NCI-H526 treated with DMSO at 0.1 percent for 48 hours (cell line): ENCODE results near the gene FAM47E.
"Not testable (repeated sequence)": the region's sequence is repeated elsewhere in the genome, so short reads cannot be mapped to it uniquely, and the experiment has no call there.

Experiments
- DNase-seq: peaks from one replicate; lab custom pipeline; 2025; lab: John Stamatoyannopoulos, UW

FAM47E gene

GRCh38 chr4:76226418-76226817 lies 25.1 kb upstream of the FAM47E start:
- DNase-seq, result no peak

GRCh38 chr4:76232681-76233080 lies 18.8 kb upstream of the FAM47E start:
- no peak for DNase-seq

- DNase-seq, result no peak
These were observed 18.4 kb upstream of the FAM47E start for GRCh38 chr4:76233083-76233482.

- DNase-seq, result peak; percentile 5
These were observed 18.0 kb upstream of the FAM47E start for GRCh38 chr4:76233529-76233928.

- no peak for DNase-seq
These were observed 17.4 kb upstream of the FAM47E start for GRCh38 chr4:76233967-76234678.

GRCh38 chr4:76234679-76235044 lies 16.9 kb upstream of the FAM47E start:
- no peak for DNase-seq

GRCh38 chr4:76235407-76235806 lies 16.1 kb upstream of the FAM47E start:
- no peak for DNase-seq

- DNase-seq, result peak; percentile 5
These were observed 15.6 kb upstream of the FAM47E start for GRCh38 chr4:76235915-76236314.

- DNase-seq, result no peak
These were observed 13.3 kb upstream of the FAM47E start for GRCh38 chr4:76238236-76238635.

- no peak for DNase-seq
These were observed 12.8 kb upstream of the FAM47E start for GRCh38 chr4:76238701-76239100.

GRCh38 chr4:76240236-76240635 lies 11.3 kb upstream of the FAM47E start:
- DNase-seq, result no peak

- not testable (repeated sequence) for DNase-seq
These were observed 7.6 kb upstream of the FAM47E start for GRCh38 chr4:76243877-76244276.

- DNase-seq, result no peak
These were observed 5.5 kb upstream of the FAM47E start for GRCh38 chr4:76246025-76246424.

GRCh38 chr4:76246852-76247251 lies 4.7 kb upstream of the FAM47E start:
- DNase-seq, result no peak

GRCh38 chr4:76250962-76251361 lies 559 bp upstream of the FAM47E start:
- no peak for DNase-seq

- no peak for DNase-seq
These were observed 741 bp downstream of the FAM47E start for GRCh38 chr4:76252271-76252653.

- no peak for DNase-seq
These were observed 2.0 kb downstream of the FAM47E start for GRCh38 chr4:76253511-76253910.

- DNase-seq, result no peak
These were observed 4.5 kb downstream of the FAM47E start for GRCh38 chr4:76256032-76256431.

- no peak for DNase-seq
These were observed 5.4 kb downstream of the FAM47E start for GRCh38 chr4:76256968-76257367.

- no peak for DNase-seq
These were observed 6.3 kb downstream of the FAM47E start for GRCh38 chr4:76257824-76258223.

- no peak for DNase-seq
These were observed 9.1 kb downstream of the FAM47E start for GRCh38 chr4:76260571-76260970.

GRCh38 chr4:76265631-76266218 lies 14.2 kb downstream of the FAM47E start:
- no peak for DNase-seq

- no peak for DNase-seq
These were observed 15.1 kb downstream of the FAM47E start for GRCh38 chr4:76266627-76267026.

GRCh38 chr4:76267811-76268210 lies 16.3 kb downstream of the FAM47E start:
- no peak for DNase-seq
